CD4-positive, alpha-beta T cell treated with Interferon gamma for 1 hour (primary cell): ENCODE measurements around the gene WAPL.
A peak's percentile ranks its signal among the peaks of the same experiment; 100 is the strongest.
"Not testable (repeated sequence)": the region's sequence is repeated elsewhere in the genome, so short reads cannot be mapped to it uniquely, and the experiment has no call there.

Experiments used
- DNase-seq: peaks from one replicate; pipeline ENCODE4 v3.0.0-alpha.2; 2020

WAPL gene, protein sequence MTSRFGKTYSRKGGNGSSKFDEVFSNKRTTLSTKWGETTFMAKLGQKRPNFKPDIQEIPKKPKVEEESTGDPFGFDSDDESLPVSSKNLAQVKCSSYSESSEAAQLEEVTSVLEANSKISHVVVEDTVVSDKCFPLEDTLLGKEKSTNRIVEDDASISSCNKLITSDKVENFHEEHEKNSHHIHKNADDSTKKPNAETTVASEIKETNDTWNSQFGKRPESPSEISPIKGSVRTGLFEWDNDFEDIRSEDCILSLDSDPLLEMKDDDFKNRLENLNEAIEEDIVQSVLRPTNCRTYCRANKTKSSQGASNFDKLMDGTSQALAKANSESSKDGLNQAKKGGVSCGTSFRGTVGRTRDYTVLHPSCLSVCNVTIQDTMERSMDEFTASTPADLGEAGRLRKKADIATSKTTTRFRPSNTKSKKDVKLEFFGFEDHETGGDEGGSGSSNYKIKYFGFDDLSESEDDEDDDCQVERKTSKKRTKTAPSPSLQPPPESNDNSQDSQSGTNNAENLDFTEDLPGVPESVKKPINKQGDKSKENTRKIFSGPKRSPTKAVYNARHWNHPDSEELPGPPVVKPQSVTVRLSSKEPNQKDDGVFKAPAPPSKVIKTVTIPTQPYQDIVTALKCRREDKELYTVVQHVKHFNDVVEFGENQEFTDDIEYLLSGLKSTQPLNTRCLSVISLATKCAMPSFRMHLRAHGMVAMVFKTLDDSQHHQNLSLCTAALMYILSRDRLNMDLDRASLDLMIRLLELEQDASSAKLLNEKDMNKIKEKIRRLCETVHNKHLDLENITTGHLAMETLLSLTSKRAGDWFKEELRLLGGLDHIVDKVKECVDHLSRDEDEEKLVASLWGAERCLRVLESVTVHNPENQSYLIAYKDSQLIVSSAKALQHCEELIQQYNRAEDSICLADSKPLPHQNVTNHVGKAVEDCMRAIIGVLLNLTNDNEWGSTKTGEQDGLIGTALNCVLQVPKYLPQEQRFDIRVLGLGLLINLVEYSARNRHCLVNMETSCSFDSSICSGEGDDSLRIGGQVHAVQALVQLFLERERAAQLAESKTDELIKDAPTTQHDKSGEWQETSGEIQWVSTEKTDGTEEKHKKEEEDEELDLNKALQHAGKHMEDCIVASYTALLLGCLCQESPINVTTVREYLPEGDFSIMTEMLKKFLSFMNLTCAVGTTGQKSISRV (N-terminal part only)

DNA sequence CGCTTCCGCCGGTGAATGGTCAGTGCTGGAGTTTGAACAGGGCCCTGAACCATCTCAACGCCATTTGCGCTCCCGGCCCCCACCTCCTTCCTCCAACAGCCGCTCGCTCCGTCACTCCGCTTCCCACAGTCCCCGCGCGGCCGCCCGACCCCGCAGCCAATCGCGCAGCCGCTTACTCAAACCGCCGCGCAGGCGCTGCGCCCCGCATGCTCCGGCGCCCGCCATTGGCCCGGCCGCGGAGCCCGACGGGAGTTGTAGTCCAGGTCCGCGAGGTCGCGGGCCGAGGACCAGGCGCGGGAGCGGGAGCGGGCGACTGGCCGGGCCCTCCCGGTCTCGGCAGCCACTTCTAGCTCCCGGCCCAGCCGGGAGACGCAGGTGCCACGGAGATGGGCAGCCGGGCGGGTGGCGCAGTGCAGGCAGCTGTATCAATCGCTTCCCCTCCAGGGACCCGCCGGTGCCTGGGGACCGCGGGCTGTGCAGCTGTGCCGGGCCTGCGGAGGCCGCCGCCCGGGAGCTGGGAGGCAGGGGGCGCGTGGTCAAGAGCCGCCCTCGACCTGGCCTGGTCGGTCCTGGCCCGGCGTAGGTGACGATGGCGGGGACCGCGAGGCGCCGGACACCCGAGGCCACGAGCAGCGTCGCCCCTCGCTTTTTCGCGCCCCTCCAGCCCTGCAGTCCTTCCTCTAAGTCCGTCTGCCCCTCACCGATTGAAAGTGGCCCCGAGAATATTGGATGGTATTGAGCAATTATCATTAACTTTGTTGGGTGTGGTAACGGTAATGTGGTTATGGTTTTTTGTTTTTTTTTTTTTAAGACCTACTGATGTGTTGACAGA is at the start of gene WAPL:
Gene WAPL, minus strand, starts transcription at position 115 of the 832 bp plus-strand sequence. CDS start 3,723 bp downstream, outside the sequence.
- DNase-seq: peak; percentile 91

DNA sequence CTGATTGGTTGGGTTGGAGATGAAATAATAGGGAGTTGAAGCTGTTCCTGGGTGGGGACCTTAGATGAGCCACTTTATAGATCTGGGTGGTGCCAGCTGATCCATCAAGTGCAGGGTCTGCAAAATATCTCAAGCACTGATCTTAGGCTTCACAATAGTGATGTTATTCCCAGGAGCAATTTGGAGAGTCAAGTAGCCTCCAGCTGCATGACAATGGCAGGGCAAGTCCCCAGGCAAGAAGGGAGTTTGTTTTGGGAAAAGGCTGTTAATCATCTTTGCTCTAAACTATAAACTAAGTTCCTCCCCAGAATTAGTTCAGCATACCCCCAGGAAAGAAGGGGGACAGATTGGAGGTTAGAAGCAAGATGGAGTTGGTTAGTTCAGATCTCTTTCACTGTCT is 47.7 kb upstream of the WAPL start:
- no peak for DNase-seq

DNA sequence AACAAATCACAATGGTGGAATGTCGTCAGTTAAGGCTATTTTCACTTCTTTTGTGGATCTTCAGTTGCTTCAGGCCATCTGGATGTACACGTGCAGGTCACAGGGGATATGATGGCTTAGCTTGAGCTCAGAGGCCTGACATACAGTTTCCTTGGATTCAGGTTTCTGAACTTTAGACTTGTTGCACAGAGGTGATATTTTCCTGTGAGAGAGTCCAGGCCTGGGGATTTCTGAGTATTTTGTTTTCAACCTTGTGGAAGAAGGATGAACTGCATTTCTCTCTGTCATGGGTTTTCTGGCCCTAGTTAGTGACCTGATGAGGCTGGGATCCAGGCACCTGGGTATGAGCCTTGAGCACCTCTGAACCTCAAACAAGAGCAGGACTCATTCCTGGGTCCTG is 44.9 kb upstream of the WAPL start:
- DNase-seq: not testable (repeated sequence)

DNA sequence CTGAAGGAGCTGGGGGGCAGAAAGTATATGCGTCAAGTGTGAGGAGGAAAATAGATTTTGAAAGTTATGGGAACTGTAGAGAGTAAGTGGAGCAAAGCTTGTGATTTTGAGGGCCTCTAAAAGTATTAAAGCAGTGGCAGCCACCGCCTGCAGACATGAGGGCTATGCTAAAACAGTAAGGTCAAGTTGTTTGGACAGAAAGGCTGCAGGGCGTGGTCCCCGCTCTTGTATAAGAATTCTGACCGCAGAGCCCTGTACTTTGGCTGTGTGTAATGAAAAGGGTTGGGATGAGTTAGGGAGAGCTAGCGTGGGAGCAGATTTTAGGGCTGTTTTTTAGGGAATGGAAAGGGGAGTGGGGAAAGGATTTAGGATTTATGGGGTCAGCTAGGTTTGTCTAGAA is 41.7 kb upstream of the WAPL start:
- not testable (repeated sequence) for DNase-seq

DNA sequence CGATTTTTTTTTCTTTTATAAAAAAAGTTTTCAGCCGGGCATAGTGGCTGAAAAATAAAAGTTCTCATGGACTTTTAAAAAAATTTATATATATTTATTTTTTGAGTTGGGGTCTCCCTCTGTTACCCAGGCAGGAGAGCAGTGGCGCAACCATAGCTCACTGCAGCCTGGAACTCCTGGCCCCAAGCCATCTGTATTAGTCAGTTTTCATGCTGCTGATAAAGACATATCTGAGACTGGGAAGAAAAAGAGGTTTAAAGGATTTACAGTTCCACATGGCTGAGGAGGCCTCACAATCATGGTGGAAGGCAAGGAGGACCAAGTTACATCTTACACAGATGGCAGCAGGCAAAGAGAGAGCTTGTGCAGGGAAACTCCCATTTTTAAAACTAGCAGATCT is 37.1 kb upstream of the WAPL start:
- not testable (repeated sequence) for DNase-seq

DNA sequence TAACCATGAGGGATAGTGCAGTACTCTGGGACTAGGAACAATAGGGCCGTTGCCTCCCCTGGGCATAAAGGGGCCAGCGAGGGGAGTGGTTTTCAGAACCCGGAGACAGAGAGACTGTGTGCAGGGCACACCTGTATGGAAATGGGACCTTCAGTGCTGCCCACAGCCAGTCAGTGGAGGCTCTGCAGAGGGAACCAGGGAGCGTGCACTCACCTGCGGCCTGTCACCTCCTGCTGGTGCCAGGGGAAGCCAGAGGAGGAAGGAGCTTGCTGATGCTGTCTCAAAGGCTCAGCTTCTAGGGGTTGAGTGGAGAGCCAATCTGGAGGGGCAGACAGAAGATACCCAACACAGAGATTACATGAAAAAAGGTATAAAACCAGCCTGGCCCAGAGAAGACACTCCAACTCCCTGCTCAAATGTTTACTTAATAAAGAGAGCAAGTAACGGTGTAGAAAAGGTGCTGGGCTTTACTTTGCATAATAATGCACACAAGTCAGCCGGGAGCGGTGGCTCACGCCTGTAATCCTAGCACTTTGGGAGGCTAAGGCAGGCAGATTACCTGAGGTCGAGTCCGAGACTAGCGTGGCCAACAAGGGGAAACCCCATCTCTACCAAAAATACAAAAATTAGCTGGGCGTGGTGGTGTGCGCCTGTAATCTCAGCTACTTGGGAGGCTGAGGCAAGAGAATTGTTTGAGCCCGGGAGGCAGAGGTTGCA is 35.5 kb upstream of the WAPL start:
- no peak for DNase-seq

DNA sequence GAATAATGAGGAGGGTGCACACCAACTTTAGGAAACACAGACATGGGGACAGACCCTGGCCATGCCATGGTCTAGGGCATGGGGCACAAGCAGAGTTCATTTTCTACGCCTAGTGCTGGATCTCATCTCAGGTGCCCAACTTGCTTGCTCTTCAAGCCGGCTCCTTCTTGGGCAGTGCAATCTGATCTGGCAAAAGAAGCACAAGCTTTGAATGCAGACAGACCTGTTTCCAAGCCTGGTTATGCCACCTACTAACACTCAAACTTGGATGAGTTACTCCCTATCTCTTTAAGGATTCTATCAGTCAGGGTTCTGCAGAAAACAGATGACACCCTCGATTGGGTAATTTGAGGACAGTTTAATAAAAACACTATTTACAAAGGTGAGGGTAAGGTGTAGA is 34.9 kb upstream of the WAPL start:
- DNase-seq: no peak

DNA sequence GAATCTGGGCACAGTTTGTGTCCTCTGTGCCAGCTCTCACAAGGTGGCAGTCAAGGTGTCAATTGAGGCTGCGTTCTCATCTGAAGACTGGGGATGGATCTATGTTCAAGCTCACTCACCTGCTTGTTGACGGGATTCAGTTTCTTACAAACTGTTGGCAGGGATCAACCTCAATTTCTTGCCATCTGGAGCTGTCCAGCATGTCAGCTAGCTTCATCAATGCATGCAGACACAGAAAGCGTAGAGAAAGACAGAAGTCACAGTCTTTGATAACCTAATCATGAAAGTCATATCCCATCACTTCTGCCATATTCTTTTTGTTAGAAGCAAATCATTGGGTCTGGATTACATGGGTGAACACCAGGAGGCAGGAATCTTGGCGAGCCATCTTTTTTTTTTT is 32.0 kb upstream of the WAPL start:
- no peak for DNase-seq

DNA sequence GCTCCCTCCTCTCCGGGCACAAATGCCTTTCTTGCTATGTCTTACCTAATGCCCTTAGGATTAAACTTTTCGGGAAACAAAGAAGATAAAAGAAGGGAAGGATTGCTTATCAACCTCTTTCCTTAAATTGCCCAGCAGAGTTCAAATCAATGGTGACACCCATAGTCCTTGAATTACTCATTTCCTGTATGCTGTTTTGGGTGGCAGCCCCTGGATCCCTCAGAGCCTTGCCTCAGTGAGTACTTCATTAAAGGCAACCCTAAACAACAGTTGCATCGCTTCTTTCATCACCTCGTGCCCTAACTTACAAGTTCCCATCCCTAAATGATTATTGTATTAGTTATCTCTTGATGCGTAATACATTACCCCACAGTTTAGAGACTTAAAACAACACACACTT is 31.6 kb upstream of the WAPL start:
- DNase-seq: no peak

DNA sequence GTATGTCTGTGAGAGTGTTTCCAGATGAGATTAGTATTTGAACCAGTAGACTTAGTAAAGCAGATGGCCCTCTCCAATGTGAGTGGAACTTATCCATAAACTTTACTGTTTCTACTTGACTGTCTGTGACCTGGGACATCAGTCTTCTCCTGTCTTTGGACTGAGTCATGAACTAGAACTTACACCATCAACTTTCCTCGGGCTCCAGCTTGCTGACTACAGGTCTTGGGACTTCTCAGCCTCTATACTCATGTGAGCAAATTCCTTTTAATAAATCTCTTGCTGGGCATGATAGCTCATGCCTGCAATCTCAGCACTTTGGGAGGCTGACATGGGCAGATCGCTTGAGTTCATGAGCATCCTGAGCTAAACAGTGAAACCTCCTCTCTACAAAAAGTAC is 25.7 kb upstream of the WAPL start:
- no peak for DNase-seq

DNA sequence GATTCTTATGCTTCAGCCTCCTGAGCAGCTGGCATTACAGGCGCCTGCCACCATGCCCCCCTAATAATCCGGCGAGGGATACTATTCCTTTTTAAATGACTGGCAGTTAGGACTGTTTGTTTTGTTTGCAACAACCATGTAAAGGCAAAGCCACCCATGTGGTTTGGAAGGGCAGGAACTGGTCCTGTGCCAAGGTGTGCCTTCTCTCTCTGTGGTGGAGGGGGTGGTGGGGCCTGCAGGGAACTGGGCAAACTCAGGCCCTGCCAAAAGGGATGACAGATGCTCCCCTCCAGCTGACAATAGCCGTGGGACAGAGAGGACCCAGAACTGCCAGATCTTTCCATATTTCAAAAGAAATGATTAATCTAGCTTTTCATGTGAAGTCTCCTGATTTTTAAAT is 23.5 kb upstream of the WAPL start:
- DNase-seq: no peak

DNA sequence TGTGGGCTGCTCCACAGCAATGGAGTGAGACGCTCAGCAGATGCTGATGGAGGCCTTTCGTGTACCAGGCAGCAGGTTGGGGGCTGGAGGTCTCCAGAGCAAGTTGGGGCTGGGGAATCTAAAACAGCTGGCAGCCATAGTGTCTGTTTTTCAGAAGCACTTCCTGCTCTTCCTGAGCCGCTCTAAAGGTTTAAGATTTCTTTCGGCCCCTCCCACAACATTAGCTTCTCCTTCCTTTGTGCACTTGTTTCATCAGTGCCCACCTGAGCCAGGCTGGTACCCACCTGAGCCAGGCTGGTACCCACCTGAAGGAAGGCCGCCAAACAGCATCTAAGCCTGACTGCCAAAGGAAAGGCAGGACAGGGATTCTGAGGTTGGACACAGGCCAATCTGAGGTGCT is 18.4 kb upstream of the WAPL start:
- no peak for DNase-seq

DNA sequence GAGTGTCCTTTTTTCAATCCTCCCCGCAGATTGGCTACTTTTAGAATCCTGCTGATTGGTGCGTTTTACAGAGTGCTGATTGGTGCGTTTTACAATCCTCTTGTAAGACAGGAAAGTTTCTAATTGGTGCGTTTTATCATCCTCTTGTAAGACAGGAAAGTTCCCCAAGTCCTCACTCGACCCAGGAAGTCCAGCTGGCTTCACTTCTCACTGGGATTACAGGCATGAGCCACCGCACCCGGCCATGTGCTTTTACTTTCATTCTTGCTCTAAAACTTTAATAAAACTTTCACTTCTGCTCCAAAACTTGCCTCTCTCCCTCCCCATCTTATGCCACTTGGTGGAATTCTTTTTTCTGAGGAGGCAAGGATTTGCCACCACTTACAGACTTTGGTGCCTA is 17.0 kb upstream of the WAPL start:
- DNase-seq: no peak

DNA sequence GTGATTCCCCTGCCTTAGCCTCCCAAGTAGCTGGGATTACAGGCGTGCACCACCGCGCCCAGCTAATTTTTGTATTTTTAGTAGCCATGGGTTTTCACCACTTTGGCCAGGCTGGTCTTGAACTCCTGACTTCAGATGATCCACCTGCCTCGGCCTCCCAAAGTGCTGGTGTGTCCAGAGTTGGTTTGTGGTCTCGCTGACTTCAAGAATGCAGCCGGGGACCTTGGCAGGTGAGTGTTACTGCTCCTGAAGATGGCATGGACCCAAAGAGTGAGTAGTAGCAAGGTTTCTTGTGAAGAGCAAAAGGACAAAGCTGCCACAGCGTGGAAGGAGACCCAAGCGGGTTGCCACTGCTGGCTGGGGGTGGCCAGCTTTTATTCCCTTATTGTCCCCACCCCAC is 16.4 kb upstream of the WAPL start:
- not testable (repeated sequence) for DNase-seq

DNA sequence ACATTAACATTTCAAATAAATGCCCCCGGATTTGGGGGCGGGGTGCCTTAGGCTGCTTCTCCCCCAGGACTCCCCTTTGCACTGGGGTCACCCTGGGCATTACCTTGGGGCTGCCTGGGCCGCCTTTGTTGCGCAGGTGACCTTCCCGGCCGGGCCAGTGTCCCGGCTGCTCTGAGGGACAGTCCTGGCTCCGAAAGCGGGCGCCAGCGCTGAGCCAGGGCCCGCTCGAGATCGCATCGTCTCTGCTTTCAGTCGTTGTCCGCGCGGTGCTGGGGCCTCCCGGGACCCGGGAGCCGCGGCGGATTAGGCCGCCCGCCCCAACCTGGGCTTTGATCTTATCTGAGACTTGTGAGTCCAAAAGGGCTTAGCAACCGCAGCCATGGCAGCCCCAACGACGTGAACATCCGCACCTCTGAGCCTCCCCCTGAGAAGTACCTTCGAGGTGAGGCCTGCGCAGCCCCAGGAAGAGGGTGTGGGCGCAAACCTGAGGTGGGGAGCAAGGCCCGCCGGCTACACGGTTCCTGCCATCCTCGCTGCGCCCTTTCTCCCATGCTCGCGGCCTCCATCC is 14.8 kb upstream of the WAPL start:
- DNase-seq: peak; percentile 61

DNA sequence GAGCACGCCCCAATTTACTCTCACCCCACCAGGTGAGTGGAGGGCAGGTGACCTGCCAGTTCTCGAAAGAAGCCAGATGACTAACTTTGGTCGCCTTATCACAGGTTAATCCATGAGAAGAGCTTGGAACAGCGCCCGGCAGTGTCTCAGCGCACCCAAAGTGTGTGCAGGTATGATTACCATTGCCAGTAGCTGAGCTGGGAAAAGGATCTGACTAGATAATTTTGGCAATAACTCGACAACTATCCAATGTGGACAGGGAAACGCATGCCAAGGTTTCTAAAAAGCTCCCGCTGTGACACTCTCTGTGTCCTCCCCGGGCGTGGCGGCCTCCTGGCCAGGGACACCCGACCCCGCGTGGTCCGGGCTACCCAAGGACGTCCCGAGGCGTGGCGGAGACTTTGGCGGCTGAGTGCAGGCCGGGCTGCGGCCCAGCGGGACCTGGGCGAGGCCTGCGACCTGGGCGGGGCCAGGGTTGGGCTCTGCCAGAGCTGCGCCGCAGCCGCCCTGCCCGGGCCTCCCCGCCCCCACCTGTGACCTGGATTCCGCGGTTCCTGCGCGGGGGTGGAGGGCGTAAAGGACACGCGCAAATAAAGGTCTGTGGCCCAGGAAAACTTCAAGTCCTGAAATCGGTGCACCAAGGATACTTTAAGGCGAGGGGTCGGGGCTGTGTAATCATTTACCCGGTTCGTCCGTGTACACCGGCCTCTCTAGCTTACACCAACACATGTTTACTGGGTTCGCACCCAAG is 13.7 kb upstream of the WAPL start:
- peak; percentile 6 for DNase-seq

DNA sequence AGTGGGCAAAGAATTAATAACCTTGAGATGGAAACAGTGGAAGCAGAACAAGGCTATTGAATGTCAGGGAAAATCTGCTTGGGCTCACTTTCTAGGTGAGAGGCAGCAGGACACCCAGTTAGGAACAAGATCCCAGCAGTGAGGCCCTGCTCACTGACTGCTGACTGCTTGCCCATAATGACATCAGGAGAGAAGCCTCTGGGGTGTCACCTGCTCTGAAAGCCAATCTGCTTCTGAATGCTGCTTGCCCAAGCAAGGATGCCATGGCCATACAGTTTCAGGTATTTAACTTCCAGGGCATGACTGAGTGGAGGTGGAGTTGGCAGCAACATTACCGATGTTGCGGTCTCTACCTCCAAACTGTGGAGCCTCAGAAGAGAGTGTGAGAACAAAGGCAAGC is 11.7 kb upstream of the WAPL start:
- DNase-seq: no peak

DNA sequence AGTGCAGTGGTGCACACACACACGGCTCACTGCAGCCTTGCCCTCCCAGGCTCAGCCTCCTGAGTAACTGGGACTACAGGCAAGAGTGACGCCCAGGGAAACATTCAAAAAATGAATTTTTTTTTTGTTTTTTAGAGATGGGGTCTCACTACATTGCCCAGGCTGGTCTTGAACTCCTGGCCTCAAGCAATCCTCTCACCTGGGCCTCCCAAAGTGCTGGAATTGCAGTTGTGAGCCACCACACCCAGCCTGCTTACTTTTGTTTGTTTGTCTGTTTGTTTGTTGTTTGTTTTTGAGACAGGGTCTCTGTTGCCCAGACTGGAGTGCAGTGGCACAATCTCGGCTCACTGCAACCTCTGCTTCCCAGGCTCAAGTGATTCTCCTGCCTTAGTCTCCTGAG is 7.1 kb upstream of the WAPL start:
- not testable (repeated sequence) for DNase-seq

DNA sequence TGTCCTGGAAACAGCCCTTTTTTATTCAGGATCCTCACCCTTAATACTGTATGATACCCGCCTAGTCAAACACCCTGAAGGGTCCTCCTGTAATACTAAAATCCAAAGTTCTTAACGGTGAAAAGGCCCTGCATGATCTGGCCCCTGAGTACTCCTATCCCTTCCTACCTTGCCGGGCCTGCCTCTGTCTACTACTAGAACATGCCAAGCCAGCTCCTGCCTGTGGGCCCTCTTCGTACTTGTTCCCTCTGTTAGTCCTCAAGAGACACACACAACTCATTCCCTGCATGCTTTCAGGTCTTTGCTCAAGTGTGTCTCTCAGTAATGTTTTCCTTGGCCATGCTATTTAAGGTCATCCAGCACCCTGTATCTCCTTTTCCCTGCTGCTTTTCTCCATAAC is 5.0 kb upstream of the WAPL start:
- DNase-seq: no peak

DNA sequence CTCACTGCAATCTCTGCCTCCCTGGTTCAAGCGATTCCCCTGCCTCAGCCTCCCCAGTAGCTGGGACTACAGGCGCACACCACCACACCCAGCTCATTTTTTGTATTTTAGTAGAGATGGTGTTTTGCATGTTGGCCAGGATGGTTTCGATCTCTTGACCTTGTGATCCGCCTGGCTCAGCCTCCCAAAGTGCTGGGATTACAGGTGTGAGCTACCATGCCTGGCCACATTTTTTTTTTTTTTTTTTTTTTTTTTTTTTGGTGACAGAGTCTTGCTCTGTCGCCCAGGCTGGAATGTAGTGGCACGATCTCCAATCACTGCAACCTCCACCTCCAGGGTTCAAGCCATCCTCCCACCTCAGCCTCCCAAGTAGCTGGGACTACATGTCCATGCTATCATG is 4.1 kb upstream of the WAPL start:
- DNase-seq: not testable (repeated sequence)
